Left lobe of liver (tissue), 2 donors: ENCODE data around the gene LDHAL6B. TPM values are rescaled to one million over a fixed set of nuclear protein-coding genes. Genes with fewer than 3 reads are reported as not detected.
A peak's percentile ranks its signal among the peaks of the same experiment; 100 is the strongest.

Experiments
- ATAC-seq: fragments of 200-7000 bp; cut with Tn5 transposase; one replicate; pipeline ENCODE4 v1.9.1; 2020; ENCODE audit warnings: mild to moderate bottlenecking, moderate library complexity
- DNase-seq: peaks from one replicate; pipeline ENCODE4 v3.0.0-alpha.2; 2020; ENCODE audit warnings: low spot score
- total RNA-seq: library from RNA; stranded (reverse); gene quantifications from one replicate; pipeline ENCODE4 v1.2.1, GENCODE V29; 2021
- donor health status: DM: no; HTN: no; CAD: no; lungs with moderate emphysema.
- donor health status: DM: no; HTN: yes; CAD: no.

LDHAL6B gene
- total RNA-seq, 1 donor from 2014 or later = not detected

GRCh38 chr15:59216911-59217310, 10.3 kb downstream of the LDHAL6B start:
- DNase-seq = no peak
- ATAC-seq = no peak

DNA sequence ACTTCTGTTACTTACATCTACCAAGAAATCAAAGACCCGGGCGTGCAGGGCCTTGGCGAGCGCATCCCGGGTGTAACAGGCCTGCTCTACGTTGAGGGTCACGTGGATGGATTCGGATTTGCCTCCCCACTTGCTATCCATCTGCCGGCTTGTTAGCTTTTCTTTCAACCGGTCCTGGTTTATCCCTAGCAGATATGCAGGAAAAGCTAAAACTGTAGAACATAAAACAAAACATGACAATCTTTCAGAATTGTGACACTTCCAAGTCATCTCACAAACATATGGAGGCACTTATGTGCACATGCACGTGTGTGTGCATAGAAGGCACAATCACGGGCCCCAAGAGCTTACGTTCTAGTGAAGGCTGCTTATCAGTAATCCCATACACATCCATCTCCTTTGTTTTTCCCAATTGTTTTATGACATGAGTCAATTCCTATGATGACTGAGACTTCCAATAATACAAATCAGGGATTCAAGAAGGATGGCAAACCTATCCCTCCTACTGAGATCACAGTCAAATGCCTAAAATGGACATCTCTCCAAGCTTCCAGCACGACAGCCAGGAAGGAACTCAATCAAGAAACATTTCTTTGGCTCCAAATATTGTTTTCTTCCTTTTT, 11.3 kb downstream of the LDHAL6B start:
- no peak for DNase-seq
- no peak for ATAC-seq

DNA sequence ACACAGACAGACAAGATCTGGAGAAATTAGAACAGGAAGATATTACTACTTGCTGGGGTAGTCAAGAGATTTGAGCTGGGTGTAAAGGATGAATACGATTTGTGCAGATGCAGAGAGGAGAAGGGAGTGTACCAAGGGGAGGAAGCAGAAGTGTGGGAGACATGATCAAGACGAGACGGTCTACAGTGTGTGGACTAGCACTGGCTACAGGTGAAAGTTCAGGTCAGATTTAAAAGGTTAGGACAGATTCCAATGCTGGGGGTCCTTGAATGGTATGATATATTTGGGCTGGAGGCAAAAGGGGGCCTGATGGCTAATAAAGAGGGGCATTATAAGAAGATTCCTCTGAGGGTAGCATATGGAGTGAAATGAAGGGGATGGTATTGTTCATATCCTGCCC, 12.1 kb downstream of the LDHAL6B start:
- no peak for DNase-seq
- no peak for ATAC-seq

DNA sequence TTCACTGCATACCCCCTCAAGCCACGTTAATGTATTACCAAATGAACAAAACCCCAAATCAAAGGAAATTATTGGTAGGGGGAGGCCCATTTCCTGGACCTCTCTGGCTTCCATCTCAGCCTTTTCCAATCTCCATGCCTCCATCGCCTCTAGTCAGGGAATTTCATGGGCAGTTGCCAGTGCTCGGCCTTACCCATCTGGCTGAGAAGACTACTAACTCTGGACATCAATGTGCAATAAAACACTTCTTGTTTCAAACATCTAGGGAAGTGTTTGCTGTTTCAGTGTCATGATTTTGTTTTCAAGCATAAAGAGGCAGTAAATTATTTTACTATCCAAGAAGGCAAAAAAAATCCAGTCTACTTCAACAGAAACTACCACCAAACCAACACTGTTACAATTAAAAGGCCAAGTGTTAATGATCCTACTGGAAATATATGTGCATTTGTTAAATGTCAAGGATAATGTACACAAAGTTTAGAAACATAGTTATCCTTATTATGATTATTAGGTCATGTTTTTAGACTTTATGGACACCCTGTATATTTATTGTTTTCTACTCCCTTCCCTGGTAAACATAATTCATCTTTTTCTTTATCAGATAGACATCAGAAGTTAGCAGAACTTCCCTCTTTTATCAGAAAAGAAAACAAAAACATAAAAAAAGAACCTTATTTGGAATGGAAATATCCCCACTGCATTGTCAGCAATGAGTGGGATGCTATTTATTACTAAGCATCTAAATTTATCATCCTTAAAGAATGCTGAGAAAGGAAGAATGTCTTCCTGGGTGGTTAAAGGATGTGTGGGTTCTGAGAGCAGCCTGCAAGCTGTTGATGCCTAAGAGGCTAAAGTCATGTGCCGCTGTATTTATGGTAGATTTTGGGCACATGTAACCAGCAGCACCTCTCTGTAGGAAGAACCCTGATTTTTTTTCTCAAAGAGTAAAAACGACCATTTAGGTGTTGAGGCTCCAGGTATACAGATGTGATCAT, 15.2 kb downstream of the LDHAL6B start:
- ATAC-seq (no peak), DNase-seq (no peak)

- ATAC-seq (no peak), DNase-seq (no peak)
Observed at GRCh38 chr15:59222906-59223550, 16.4 kb downstream of the LDHAL6B start.

- ATAC-seq (no peak), DNase-seq (no peak)
Observed at GRCh38 chr15:59223736-59224135, 17.1 kb downstream of the LDHAL6B start.

DNA sequence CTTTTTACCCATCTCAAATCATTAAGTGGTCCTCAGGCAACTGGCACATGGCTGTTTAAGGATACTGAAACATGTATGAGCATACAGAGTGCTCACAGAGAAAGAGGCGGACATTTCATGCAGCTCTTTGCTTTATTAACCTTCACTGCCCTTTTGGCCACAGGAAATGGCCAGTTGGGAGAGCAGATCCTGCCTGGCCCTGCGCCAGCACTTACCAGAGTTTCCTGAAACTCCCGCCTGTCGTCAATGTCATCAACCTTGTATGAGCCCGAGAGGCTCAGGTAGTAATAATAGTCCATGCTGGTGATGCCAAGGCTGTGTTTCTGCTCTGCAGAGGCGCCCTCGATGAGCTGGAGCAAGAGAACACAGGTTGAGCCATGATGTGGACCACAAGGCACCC, 17.8 kb downstream of the LDHAL6B start:
- DNase-seq = peak; percentile 51
- ATAC-seq = peak; percentile 57

DNA sequence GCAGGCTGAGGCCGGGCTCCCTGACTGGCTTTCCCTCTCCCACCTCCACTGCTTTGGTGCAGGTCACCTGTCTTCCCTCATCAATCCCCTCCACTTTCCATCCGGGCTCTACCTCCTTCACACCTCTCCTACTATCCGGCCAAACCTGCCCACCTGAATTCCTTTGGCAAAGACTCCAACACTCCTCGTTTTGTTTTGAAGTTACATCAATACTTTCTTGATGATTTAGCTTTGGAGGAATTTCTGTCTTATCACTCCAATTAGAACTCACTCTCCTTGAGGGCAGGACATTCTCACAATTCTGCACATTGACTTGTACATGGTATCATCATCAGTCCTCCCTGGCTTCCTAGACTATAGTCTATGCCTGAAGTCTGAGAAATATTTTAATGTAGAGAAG, 20.4 kb downstream of the LDHAL6B start:
- ATAC-seq (no peak), DNase-seq (no peak)

- ATAC-seq (no peak), DNase-seq (no peak)
Observed at GRCh38 chr15:59229015-59229414, 22.4 kb downstream of the LDHAL6B start.

- ATAC-seq (no peak), DNase-seq (no peak)
Observed at GRCh38 chr15:59229453-59229852, 22.8 kb downstream of the LDHAL6B start.

DNA sequence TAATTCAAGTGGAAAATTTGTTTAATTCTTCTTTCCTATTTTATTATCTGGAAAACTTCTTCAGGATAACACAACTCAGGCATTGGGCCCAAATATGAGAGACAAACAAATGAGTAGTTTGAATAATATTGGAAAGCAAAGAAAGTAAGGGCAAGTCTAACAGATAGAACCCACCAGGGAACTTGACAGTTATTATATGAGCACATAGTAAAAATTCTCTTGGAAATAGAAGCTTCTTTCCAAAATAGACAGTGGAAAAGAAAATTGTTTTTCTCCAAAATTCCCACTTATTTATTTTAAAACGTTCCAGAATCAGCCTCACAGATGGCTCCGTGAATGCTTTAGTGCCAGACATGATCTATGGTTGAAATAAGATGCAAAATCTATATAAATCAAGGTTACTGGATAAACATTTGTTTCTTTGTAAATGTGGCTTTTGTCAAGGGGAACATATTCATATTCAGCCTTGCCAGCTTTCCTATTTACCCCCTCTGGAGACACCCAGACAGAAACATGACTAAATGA, 23.9 kb downstream of the LDHAL6B start:
- DNase-seq = no peak
- no peak for ATAC-seq

DNA sequence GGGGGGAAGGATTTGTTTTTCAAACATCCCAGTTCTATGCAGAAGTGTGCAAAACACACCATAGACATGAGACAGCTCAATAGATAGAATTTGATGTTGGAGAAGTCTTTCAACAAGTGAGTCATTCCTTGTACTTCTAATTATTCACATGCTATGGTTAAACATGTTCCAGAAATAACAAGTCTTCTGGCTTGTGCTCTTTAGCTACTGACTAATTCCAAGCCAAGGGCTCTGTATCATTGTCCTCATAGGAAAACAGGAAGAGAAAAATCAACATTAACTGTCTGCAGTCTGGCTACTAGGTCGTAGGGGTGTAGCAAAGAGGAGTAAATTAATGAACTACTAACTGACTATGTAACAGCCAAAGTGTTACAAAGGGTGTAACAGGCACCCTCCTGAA, 25.8 kb downstream of the LDHAL6B start:
- ATAC-seq (no peak), DNase-seq (no peak)

GRCh38 chr15:59236394-59236793, 29.8 kb downstream of the LDHAL6B start:
- DNase-seq = no peak
- no peak for ATAC-seq

DNA sequence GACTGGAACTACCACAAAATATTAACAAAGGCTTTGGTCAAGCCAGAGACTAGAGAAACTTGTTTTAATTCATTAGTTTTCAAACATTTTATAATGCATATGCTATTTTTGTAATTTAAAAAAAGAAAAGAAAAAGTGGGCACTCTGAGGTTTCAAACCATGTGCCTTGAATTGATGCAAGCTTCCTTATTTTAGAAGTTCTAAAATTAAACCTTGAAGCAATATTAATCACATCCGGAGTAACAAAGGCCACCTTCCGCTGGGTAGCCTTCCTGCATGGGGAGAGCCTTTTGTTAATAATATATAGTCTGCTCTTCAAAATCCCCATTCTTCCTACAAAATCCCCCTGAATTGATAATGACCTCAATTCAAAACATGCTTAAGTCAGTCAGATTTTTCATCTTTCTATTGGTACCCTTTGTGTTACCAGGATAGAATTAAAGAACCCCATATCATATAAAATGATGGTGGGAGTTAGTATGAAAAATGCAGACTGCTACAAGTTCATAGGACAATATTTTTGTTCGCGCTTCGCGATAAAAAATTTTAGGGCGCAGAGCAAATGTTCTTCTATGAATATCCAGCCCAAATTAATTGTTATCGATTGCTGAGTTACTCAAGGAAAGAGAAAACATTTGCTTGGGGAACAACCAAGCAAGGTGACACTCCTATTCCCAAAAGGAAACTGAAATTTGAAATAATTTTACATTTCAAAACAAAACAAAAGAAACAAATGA, 30.6 kb downstream of the LDHAL6B start:
- ATAC-seq (no peak), DNase-seq (no peak)

GRCh38 chr15:59237924-59238331, 31.3 kb downstream of the LDHAL6B start:
- ATAC-seq = no peak

DNA sequence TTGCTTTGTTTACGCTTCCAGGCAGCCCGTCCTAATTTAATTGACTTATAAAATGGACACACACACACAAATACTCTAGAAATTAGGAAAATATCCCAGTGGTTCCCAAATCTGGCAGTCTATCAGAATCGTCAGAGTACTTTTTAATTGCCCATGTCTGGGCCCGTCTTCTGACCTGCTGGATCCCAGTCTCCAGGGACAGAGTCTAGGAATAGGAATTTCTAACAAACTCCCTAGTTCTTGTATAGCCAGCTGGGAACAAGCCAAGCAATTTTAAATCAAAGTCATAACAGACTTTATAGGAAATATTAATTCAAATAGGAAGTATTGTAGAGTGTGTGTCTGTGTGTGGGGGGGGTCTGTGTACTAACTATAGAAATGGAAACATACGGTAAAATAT, 33.4 kb downstream of the LDHAL6B start:
- ATAC-seq (no peak), DNase-seq (no peak)

More at GRCh38 chr15:59237924-59238331, 31.3 kb downstream of the LDHAL6B start:
- no peak for DNase-seq

GRCh38 chr15:59242649-59243048, 36.0 kb downstream of the LDHAL6B start:
- no peak for ATAC-seq

DNA sequence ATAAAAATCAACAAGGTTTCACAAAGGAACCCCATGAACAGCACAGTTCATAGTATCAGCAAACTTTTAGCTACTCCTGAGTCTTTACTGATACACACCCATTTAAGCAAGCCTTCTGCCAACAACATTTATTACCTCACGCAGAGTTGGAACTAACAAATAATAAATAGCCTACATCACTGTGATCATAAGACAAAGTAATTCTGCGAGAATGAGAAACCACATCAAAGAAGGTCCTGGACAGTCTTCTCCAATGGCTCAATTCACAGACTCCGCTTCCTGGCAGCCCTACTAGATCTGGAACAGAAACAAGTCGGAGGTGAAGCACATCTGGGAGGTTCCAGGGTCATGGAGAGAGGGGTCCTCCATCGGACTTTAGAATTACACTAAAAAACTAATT, 37.0 kb downstream of the LDHAL6B start:
- ATAC-seq (no peak), DNase-seq (no peak)

More at GRCh38 chr15:59242649-59243048, 36.0 kb downstream of the LDHAL6B start:
- DNase-seq = no peak

GRCh38 chr15:59244337-59244736, 37.7 kb downstream of the LDHAL6B start:
- DNase-seq (no peak), ATAC-seq (no peak)

GRCh38 chr15:59245559-59245958, 38.9 kb downstream of the LDHAL6B start:
- DNase-seq = no peak
- no peak for ATAC-seq

- DNase-seq (peak; percentile 57), ATAC-seq (peak; percentile 90)
Observed at GRCh38 chr15:59247364-59247763, 40.7 kb downstream of the LDHAL6B start.
